Measurements from ENCODE around the gene SEPTIN8. TPM values are rescaled to one million over a fixed set of nuclear protein-coding genes. Genes with fewer than 3 reads are reported as not detected.

SEPTIN8 gene, protein sequence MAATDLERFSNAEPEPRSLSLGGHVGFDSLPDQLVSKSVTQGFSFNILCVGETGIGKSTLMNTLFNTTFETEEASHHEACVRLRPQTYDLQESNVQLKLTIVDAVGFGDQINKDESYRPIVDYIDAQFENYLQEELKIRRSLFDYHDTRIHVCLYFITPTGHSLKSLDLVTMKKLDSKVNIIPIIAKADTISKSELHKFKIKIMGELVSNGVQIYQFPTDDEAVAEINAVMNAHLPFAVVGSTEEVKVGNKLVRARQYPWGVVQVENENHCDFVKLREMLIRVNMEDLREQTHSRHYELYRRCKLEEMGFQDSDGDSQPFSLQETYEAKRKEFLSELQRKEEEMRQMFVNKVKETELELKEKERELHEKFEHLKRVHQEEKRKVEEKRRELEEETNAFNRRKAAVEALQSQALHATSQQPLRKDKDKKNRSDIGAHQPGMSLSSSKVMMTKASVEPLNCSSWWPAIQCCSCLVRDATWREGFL
- 23.9 and 33.2 TPM in 2 replicates for total RNA-seq

GRCh38 chr5:132777209-132778069 is at the start of gene SEPTIN8:
Gene SEPTIN8 (minus strand): TSS chr5:132777239. CDS start chr5:132777137, 102 bp downstream.

DNA sequence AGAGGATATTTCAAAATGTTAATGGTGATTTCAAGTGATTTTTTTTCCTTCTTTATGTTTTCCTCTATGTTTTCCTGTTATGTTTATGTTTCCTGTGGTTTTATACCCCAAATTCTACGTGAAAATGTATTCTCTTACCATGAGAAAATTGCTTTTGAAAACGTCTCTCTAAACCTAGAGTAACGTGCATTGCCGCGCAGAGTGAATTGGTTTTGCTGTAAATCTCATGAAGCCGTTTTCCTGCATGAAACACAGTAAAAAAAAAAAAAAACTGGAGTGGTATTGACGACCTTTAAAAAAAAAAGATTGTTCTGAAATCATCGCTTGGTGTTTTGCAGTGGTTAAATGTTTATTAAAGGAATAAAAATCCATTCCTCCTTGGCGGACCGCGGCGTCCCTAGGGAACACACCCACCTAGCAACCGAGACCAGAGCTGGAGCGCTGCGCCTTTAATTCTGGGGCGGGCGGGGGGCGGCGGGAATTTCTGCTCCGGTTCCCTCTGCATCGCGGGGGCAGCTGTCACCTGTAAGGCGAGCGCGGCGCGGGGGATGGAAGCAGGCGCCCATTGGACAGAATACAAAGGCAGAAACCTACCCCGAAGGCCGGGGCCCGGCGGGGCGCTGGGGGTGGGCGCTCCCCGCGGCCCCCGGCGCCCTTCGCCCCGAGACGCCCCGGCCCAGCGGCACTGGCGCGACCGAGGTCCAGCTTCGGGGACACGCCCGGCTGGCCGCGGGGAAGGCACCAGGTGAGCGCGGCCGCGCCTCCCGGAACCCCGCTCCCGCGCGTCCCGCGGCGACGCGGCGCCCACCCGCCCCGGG is 36.0 kb upstream of the SEPTIN8 start, which contains the start of gene SOWAHA:
SOWAHA (plus strand) TSS at position 522 of the 818 bp plus-strand sequence. CDS start 320 bp downstream, outside the sequence.

GRCh38 chr5:132746954-132747615 is 30.0 kb downstream of the SEPTIN8 start, which contains the start of gene CCNI2:
Gene CCNI2 (plus strand): TSS chr5:132747426. CDS start chr5:132747496, 70 bp downstream.

GRCh38 chr5:132736853-132737833 is 39.9 kb downstream of the SEPTIN8 start, which contains the start of gene KIF3A:
Gene KIF3A (minus strand): TSS chr5:132737546. CDS start chr5:132737419, 127 bp downstream.

Other genes with a start within 250 kb of the SEPTIN8 start
- gene IL5, start 233.7 kb downstream of the SEPTIN8 start, total RNA-seq = not detected in 2 replicates
- gene RAD50, start 220.3 kb downstream of the SEPTIN8 start, total RNA-seq = 30.5 and 36.0 TPM in 2 replicates
- gene IL13, start 119.1 kb downstream of the SEPTIN8 start, total RNA-seq = under 0.01 TPM in 1 of 2 replicates, not detected in the other
- not detected in 2 replicates for gene IL4, start 103.2 kb downstream of the SEPTIN8 start, total RNA-seq
- gene KIF3A, start 39.7 kb downstream of the SEPTIN8 start, total RNA-seq = 3.7 and 5.9 TPM in 2 replicates
- gene CCNI2, start 29.8 kb downstream of the SEPTIN8 start, total RNA-seq = not detected in 2 replicates
- gene SOWAHA, start 36.1 kb upstream of the SEPTIN8 start, total RNA-seq = not detected in 2 replicates
- 3.3 and 7.8 TPM in 2 replicates for gene SHROOM1, start 53.4 kb upstream of the SEPTIN8 start, total RNA-seq
- 0.20 and 0.37 TPM in 2 replicates for gene GDF9, start 89.2 kb upstream of the SEPTIN8 start, total RNA-seq
- 93.2 and 135 TPM in 2 replicates for gene UQCRQ, start 89.4 kb upstream of the SEPTIN8 start, total RNA-seq
- gene LEAP2, start 96.4 kb upstream of the SEPTIN8 start, total RNA-seq = 0.37 and 0.59 TPM in 2 replicates
- 41.9 and 56.3 TPM in 2 replicates for gene AFF4, start 186.4 kb upstream of the SEPTIN8 start, total RNA-seq
- 7.3 and 8.6 TPM in 2 replicates for gene ZCCHC10, start 249.3 kb upstream of the SEPTIN8 start, total RNA-seq

Data from subcutaneous preadipocyte (primary cell).